ENCODE data around the gene PNRC2.
A peak's percentile ranks its signal among the peaks of the same experiment; 100 is the strongest.
"Not testable (repeated sequence)": the region's sequence is repeated elsewhere in the genome, so short reads cannot be mapped to it uniquely, and the experiment has no call there.

The PNRC2 gene

DNA sequence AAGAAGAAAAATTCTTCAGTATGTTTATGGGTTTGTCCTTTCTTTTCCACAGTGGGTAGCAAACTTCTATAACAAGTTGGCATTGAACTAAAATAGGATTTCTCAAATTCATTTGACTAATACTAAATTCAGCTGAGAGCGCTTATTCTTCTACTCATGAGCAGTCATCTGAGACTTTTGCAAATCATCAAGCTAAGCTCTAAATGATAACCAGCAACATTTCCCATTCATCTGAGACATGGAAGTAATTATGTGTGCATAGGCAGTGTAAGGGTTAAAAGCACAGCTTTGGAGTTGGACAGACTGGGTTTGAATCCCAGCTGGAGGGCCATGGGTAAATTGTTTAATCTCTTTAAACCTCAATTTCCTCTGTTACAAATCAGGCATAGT lies 28.1 kb upstream of the PNRC2 start:
- in situ Hi-C loops (cut with HindIII; ENCODE audit: low pct_ligation_motif_present, low pct_unique_long_range_greater_than_20kb, low sequenced_read_pairs): no loop called here

DNA sequence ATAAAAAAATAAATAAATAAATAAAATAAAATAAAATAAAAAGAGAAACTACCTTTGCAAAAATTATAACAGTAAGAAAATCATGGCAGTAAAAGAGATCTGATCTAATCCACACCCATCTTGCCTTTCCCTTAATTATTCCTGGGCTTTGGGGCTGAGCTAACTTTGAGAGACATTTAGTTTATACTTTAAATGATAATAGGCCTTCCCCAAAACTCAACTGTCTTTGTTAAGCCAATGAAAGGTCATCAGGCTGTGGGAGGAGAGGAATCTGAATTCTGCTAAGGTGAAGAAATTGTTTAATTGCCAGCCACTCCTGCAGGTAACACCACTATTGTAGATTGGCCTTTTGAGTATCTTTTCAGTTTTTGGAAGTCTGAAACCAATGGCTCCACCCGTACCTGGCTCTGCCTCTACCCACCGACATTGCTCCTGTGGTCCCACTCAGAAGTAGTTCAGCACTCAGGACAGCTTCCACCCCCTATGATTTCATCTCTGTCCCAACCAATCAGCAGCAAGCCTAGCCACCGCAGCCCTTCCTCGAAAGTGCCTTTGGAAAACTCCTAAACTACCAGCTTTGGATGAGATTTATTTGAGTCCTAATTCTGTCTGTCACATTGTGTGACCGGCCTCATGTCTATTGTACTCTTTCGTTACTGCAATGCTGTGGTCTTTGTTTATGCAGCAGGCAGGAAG lies 23.0 kb upstream of the PNRC2 start:
- DNase-seq: no peak
- in situ Hi-C loops (cut with HindIII; ENCODE audit: low pct_ligation_motif_present, low pct_unique_long_range_greater_than_20kb, low sequenced_read_pairs): no loop called here

More for the DNA sequence above, 28.1 kb upstream of the PNRC2 start:
- peak; percentile 59 for DNase-seq

DNA sequence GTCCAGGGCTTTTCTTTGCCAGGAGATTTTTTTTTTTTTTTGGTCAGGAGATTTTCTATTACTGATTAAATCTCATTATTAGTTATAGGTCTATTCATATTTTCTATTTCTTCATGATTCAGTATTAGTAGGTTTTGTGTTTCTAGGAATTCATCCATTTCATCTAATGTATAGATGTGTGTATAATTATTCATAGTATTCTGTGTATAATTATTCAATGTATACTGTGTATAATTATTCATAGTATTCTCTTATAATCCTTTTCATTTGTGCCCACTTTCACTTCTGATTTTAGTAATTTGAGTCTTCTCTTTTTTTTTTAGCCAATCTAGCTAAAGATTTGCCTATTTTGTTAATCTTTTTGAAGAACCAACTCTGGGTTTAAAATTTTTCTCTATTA lies 12.3 kb upstream of the PNRC2 start:
- DNase-seq: no peak
- in situ Hi-C loops (cut with HindIII; ENCODE audit: low pct_ligation_motif_present, low pct_unique_long_range_greater_than_20kb, low sequenced_read_pairs): no loop called here

DNA sequence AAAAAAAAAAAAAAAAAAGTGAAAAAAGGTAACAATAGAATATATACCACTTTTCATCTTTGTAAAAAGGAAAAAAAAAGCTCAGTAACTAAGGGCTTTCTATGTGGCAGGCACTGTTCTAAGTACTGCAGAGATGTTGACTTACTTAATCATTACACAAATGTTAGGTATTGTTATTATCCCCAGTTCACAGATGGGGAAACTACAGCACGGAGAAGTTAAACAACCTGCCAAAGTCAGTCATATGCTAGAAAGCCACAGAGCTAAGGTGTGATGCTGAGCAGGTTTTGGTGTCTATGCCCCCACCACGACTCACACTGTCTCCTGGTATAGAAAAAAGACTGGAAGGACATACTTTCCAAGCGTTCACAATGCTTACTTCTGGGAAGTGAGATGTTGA lies 6.6 kb upstream of the PNRC2 start:
- in situ Hi-C loops (cut with HindIII; ENCODE audit: low pct_ligation_motif_present, low pct_unique_long_range_greater_than_20kb, low sequenced_read_pairs): no loop called here
- DNase-seq: no peak

DNA sequence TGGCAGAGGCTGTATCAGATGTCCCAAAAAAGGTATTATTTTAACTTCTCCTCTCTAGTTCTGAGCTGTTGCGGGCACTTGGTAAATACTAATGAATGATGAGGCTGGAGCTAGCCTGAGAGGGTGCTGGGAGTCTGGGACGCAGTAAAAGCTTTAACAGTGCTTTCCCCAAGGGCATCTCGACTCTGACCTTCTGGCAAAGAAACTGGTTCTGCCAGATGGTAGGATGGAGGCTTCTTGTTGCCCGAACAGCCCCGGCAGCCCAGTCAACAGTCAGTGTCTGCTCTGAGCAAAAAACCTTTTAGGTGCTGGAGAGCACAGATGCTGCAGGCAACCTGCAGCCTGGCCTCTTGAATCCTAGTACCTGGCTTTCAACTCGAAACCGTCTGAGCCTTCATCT lies 2.5 kb upstream of the PNRC2 start:
- in situ Hi-C loops (cut with HindIII; ENCODE audit: low pct_ligation_motif_present, low pct_unique_long_range_greater_than_20kb, low sequenced_read_pairs): no loop called here
- no peak for DNase-seq

DNA sequence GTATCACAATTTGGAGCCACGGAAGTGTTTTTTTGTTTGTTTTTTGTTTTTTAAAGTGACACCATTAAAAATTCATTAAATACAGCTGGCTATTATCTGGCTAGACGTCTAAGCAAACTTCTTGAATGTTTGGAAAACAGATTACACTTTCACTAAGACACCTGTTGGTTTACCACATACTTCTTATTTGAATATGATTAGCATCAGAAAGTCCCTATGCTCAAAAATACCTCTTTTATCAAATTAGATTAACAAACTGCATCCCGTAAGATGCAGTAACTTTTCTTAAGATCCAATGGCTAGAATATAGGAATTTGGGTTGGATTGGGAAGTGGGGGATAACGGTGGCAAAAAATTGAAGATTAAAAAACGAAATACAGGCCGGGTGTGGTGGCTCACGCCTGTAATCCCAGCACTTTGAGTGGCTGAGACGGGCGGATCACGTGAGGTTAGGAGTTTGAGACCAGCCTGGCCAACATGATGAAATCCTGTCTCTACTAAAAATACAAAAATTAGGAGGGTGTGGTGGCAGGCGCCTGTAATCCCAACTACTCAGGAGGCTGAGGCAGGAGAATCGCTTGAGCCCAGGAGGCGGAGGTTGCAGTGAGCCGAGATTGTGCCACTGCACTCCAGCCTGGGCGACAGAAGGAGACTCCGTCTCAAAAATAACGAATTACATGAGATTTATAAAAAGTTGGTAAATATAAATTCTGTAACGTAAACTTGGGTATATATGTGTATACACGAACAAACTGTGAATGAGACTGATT lies 1.4 kb upstream of the PNRC2 start:
- in situ Hi-C loops (cut with HindIII; ENCODE audit: low pct_ligation_motif_present, low pct_unique_long_range_greater_than_20kb, low sequenced_read_pairs); DNase-seq: not testable (repeated sequence)

DNA sequence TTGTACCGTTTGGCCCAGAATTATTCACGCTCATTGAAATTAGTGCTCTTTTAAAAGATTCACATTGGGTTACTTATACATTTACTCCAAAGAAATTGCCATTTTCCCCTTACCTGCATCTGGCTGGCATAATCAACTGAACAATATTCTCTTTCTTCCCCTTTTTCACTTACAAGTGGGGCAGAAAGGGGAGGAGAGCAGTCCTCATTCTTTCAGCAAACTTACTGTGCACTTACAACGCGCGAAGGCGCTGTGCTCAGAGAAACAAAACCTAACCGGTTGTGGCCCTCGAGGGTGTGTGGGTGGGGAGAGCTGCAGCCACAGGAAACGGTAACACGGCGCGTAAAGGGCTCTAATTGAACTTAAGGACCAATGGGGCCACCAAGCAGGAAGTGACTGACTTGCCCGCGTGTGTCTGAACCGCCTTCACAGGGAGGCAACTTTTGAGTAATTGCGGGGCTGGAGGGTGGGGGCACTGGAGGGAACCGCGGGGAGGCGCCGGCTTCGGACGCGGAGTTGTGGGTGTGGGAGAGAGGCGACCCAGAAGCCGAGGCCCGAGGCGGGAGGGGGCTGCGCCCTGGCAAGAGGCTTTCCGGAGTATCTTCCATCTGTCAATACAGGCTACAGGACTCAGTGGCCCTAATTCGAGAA lies 693 bp upstream of the PNRC2 start:
- peak; percentile 87 for DNase-seq
- in situ Hi-C loops (cut with HindIII; ENCODE audit: low pct_ligation_motif_present, low pct_unique_long_range_greater_than_20kb, low sequenced_read_pairs): no loop called here

DNA sequence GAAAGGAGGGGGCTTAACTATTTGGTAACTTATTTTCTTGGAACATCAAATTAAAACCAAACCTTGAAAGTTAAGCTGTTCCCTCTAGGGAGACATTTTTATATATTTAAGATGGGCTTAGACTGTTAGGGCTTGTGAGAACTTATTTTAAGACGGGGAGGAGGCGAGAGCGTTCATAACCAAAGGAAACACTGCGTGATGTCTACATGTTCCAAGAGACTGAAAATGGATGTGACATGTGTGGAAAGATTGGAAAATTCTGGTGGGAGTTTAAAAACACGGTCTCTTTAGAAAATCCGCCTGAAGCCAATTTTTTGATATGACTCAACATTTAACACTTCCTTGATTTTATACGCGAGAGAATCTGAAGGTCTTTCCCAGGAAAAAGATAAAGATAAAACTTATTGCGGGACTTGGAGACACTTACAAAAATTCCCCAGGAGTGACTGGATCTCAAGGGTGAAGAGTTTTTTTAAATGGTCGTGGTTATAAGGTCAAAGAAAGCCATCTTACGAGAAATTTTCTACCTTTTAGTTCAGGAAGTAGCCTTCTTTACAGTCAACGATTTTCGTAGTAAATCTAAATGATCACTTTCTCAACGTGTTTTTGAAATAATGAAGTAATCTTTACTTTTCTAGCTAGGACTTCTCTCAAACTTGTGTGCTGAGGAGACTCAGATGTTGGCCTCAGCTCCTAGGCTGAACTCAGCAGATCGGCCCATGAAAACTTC lies 828 bp downstream of the PNRC2 start:
- in situ Hi-C loops (cut with HindIII; ENCODE audit: low pct_ligation_motif_present, low pct_unique_long_range_greater_than_20kb, low sequenced_read_pairs): loop anchor here (10.0 kb wide), 1 partner anchor 54 kb away; no protein-coding TSS in a partner anchor
- DNase-seq: peak; percentile 24

DNA sequence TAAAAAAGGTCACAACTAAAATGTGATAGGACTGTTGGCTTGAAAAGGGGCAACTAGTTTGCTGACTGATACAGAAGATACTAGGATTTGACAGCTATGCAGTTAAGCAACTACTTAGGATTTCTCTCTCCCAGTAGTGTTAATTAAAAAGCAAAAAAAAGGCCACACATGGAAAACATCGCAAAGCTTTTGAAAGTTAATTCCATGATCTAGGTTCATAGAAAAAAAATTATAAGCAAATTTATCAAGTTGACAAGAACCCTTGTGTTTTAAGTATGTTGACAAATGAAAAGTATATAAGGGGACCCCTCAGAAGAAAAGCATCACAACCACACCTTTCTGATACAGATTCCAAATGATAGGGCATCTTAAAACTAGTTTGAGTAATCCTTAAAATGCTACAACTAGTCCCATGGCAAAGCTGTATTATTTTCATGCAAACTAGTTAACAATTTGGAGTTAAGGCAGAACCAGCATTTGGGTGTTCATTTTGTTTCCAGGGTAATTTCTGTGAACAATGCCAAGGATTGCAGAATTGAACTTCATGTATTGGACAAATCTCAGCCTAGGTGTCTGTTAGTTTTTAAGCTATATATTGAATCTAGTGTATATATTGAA lies 4.1 kb downstream of the PNRC2 start:
- no peak for DNase-seq
- in situ Hi-C loops (cut with HindIII; ENCODE audit: low pct_ligation_motif_present, low pct_unique_long_range_greater_than_20kb, low sequenced_read_pairs): loop anchor here (10.0 kb wide), 1 partner anchor 51 kb away; no protein-coding TSS in a partner anchor

DNA sequence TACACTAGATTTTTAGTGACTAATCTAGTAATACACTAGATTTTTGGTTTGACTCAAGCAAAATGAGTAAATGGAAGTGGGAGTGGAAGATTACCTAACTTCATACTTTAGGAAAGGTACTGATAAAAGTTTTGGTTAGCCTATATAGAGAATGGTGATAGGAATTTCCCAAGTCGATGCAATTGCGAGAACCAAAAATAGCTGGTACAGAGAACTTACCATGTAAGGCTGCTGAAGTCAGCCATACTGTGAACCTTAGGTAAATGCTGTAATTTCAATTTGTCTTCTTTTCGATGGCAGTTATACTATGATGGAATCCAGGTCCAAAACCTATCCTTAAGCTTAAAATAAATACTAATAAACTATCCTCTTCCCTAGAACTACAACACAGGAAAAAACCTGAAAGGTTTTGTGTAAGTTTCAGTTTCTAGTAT lies 4.6 kb downstream of the PNRC2 start:
- no peak for DNase-seq

DNA sequence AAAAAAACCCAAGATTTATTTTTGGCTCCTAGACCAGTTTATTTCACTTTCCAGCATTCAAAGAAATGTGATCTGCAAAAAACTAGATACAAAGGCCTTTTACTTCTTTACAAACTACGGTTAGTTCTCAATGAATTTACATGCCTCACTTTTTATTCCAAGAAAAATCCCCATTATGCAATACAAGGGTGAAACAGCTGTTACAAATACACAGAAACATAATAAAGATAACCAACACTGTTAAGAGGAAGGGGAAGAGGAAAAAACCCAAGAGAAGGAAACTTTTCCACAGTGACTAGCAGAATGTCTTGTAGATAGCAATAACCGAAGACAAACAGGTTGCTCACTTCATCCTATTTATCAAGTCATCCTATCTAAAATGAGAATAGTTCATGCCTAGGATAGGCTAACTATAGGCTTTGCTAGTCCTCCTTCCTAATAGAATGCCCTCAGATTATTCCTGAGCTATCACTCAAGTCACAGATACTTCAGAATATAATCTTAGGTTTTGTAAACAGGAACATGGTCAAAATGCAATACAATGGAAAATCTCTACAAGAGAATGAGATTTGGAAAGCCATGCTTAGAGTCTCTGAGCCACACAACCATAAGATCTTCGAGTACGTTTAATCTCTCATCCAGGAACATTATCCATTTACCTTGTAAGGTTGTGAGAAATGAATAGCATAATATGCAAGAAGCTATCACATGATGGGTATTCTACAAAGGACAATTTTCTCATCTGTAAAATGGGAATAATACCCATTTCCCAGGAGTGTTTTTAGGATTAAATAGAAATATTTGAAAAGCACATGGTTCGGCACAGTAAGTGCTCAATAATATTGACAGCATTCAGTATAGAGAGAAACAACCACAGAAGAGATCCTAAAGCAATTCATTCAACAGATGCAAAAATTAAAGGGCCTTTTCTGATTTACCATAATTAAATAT lies 5.4 kb downstream of the PNRC2 start:
- no peak for DNase-seq
- in situ Hi-C loops (cut with HindIII; ENCODE audit: low pct_ligation_motif_present, low pct_unique_long_range_greater_than_20kb, low sequenced_read_pairs): loop anchor here (10.0 kb wide), 1 partner anchor 50 kb away; no protein-coding TSS in a partner anchor

More for the DNA sequence above, 4.6 kb downstream of the PNRC2 start:
- in situ Hi-C loops (cut with HindIII; ENCODE audit: low pct_ligation_motif_present, low pct_unique_long_range_greater_than_20kb, low sequenced_read_pairs): loop anchor here (10.0 kb wide), 1 partner anchor 51 kb away; no protein-coding TSS in a partner anchor

DNA sequence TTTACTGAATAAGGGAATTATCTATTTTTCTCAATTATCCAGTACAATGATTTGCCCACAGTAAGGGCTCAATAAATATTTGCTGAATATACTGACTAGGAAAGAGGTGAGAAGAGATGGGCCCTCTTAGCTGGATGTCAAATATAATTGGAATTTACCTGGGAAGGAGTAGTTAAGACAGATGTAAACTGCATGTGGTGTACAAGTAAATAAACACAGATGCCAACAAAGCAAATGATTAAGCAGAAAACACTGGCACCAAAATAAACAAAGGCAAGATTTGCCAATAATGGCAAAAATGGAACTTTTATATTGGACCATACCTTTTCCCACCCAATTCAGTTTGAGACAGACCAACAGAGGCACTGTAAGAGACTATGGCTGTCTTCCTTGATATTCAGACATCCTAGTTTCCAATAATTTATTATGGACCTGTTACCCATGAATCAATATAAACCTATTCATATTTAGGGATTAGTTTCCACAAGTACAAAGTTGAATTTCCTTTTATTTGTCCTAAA lies 7.4 kb downstream of the PNRC2 start:
- DNase-seq: no peak
- in situ Hi-C loops (cut with HindIII; ENCODE audit: low pct_ligation_motif_present, low pct_unique_long_range_greater_than_20kb, low sequenced_read_pairs): loop anchor here (10.0 kb wide), 1 partner anchor 48 kb away; no protein-coding TSS in a partner anchor

DNA sequence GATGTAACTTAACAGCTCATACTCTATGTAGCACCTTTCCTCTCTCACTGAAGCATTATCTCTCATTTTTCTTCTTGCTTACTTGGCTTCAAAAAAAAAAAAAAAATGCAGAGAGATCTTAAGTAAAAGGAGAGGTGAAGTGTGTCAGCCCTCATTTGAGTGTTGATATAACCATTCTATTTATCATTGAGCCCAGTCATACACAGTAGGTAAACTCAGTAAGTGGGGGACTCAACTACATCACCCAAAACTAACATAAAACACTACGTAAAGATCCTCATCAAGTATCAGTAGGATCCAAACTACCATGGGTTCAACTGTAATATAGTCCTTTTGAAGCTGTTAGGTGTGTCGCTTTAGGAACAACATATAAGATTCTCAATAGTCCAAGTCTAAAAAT lies 8.2 kb downstream of the PNRC2 start:
- in situ Hi-C loops (cut with HindIII; ENCODE audit: low pct_ligation_motif_present, low pct_unique_long_range_greater_than_20kb, low sequenced_read_pairs): loop anchor here (10.0 kb wide), 1 partner anchor 47 kb away; no protein-coding TSS in a partner anchor
- DNase-seq: no peak

DNA sequence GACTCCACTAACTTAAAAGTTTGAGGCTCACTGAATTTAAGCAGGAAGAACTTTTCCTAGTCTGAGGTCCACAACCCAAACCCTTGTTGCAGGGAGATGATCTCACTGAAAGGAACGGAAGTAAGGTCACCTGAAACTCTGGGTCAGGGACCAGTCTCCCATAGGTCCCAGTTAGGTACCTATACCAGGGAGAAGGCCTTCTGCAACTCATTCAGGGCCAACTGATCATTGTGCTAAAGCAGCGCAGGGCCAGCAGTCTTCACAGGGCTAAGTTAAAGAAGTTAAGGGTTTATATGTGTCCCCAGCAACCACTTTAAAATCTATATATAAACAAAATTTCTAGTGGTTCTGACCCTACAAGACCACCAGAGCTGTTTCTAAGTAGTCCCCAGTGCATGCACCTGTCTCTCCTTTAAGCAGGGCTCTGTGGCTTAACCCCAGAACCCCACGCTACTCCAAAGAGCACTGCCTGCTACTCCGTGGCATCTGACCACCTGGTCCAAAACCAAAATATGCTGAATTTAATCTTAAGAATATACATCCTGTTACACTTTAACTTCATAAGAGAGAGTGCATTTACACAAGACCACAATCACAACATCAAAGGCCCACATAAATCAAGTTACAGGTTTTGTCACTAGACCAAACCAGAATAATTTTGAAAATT lies 17.7 kb downstream of the PNRC2 start:
- in situ Hi-C loops (cut with HindIII; ENCODE audit: low pct_ligation_motif_present, low pct_unique_long_range_greater_than_20kb, low sequenced_read_pairs): no loop called here
- DNase-seq: no peak

DNA sequence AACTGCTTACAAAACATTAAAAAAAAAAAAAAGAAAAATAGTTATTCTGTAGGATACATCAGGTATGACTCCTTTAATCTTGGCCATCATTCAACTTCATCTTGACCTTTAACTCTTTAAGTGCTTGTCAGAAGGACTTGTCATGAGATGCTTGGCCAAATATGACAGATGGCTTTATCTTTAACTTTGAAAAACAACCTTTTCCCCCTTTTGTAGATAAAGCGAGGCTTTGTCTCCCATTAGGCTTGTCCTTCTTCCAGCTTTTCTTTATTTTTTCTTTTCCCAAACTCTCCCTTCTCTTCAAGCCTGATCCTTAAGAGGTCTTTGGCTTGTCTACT lies 18.2 kb downstream of the PNRC2 start:
- no peak for DNase-seq
- in situ Hi-C loops (cut with HindIII; ENCODE audit: low pct_ligation_motif_present, low pct_unique_long_range_greater_than_20kb, low sequenced_read_pairs): no loop called here

DNA sequence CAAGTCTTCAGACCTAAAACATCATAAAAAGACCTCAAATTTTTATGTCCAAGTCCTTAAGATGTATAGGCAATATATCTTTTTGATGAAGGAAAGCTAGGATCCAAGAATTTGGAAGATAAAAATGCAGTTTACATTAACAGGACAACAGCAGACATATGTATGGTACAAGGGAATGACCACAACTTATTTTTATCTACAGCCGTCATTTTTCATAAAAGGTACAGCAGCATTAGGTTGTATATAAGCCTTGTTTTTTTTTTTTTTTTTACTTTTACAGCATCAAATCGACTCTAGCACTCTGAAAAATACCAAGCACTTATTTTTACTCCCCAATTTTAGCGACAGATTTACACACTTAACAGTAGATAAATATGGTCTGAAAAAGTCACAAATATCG lies 19.2 kb downstream of the PNRC2 start:
- in situ Hi-C loops (cut with HindIII; ENCODE audit: low pct_ligation_motif_present, low pct_unique_long_range_greater_than_20kb, low sequenced_read_pairs): no loop called here
- DNase-seq: no peak

Data from ACHN (cell line).